Uterus (tissue), 2 donors: ENCODE results near the gene CLASRP.

ENCODE experiments used
- POLR2A ChIP-seq, 2 donors: fragments of 450-650 bp; IDR thresholded peaks; one replicate each; pipeline ENCODE4 v1.6.1; 2016; ENCODE audit warnings: antibody characterized with exemption in 2 of 2, mild to moderate bottlenecking in 1 of 2, moderate library complexity in 1 of 2
- TF ChIP-seq, protein P1 (sequence below), 4 experiments: fragments of 200-600 bp in 2 of 4; fragments of 450-650 bp in 2 of 4; sonication (generic) in 2 of 4; IDR thresholded peaks; one replicate each; pipeline ENCODE4 v1.5.1; 2016 to 2019; ENCODE audit warnings: antibody characterized with exemption in 4 of 4, mild to moderate bottlenecking in 2 of 4, moderate library complexity in 1 of 4

GRCh38 chr19:45100201-45100600 is 61.4 kb downstream of the CLASRP start:
- no peak for TF ChIP-seq POLR2A (IDR thresholded peaks at IDR 0.05)
- TF ChIP-seq, protein P1, sequence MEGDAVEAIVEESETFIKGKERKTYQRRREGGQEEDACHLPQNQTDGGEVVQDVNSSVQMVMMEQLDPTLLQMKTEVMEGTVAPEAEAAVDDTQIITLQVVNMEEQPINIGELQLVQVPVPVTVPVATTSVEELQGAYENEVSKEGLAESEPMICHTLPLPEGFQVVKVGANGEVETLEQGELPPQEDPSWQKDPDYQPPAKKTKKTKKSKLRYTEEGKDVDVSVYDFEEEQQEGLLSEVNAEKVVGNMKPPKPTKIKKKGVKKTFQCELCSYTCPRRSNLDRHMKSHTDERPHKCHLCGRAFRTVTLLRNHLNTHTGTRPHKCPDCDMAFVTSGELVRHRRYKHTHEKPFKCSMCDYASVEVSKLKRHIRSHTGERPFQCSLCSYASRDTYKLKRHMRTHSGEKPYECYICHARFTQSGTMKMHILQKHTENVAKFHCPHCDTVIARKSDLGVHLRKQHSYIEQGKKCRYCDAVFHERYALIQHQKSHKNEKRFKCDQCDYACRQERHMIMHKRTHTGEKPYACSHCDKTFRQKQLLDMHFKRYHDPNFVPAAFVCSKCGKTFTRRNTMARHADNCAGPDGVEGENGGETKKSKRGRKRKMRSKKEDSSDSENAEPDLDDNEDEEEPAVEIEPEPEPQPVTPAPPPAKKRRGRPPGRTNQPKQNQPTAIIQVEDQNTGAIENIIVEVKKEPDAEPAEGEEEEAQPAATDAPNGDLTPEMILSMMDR (IDR thresholded peaks at IDR 0.05), result no peak
